Jurkat, Clone E6-1 (cell line): ENCODE data around the gene CELF4.

Source experiments
- DNase-seq: peaks from one replicate; pipeline ENCODE4 v3.0.0-alpha.2; 2011; ENCODE audit warnings: low read depth, low spot score
- H3K4me3 ChIP-seq: 2 replicates; pipeline ENCODE4 v1.5.1; 2011; ENCODE audit warnings: mild to moderate bottlenecking, low read length, control low read depth, moderate library complexity

The CELF4 gene

GRCh38 chr18:37435150-37435867, 130.3 kb downstream of the CELF4 start:
- no peak overlapping the region for H3K4me3 ChIP-seq
- DNase-seq: no peak

GRCh38 chr18:37434161-37434860, 131.3 kb downstream of the CELF4 start:
- H3K4me3 ChIP-seq: no peak overlapping the region
- no peak for DNase-seq

GRCh38 chr18:37432436-37433195, 133.0 kb downstream of the CELF4 start:
- DNase-seq: peak; percentile 41
- H3K4me3 ChIP-seq: no peak overlapping the region

- H3K4me3 ChIP-seq: no peak overlapping the region
- peak; percentile 59 for DNase-seq
Observed at GRCh38 chr18:37430357-37431076, 135.1 kb downstream of the CELF4 start.

- peak; percentile 70 for DNase-seq
Observed at GRCh38 chr18:37429791-37430190, 135.8 kb downstream of the CELF4 start.

GRCh38 chr18:37428288-37428974, 137.2 kb downstream of the CELF4 start:
- DNase-seq: peak; percentile 56
- H3K4me3 ChIP-seq: no peak overlapping the region

More at GRCh38 chr18:37429791-37430190, 135.8 kb downstream of the CELF4 start:
- H3K4me3 ChIP-seq: no peak overlapping the region

GRCh38 chr18:37426586-37426985, 139.0 kb downstream of the CELF4 start:
- no peak for DNase-seq
- no peak overlapping the region for H3K4me3 ChIP-seq

GRCh38 chr18:37425222-37425621, 140.4 kb downstream of the CELF4 start:
- peak; percentile 89 for DNase-seq
- no peak overlapping the region for H3K4me3 ChIP-seq

- H3K4me3 ChIP-seq: no peak overlapping the region; the same call in none of the 2 replicates
- peak; percentile 51 for DNase-seq
Observed at GRCh38 chr18:37424507-37424906, 141.1 kb downstream of the CELF4 start.

GRCh38 chr18:37422596-37422995, 143.0 kb downstream of the CELF4 start:
- DNase-seq: no peak
- H3K4me3 ChIP-seq: no peak overlapping the region

- H3K4me3 ChIP-seq: no peak overlapping the region
- no peak for DNase-seq
Observed at GRCh38 chr18:37422116-37422515, 143.5 kb downstream of the CELF4 start.

GRCh38 chr18:37421341-37422077, 144.1 kb downstream of the CELF4 start:
- DNase-seq: no peak
- no peak overlapping the region for H3K4me3 ChIP-seq

- DNase-seq: no peak
- no peak overlapping the region for H3K4me3 ChIP-seq
Observed at GRCh38 chr18:37420315-37420880, 145.2 kb downstream of the CELF4 start.

GRCh38 chr18:37419866-37420265, 145.7 kb downstream of the CELF4 start:
- H3K4me3 ChIP-seq: no peak overlapping the region

GRCh38 chr18:37419315-37419714, 146.3 kb downstream of the CELF4 start:
- no peak for DNase-seq
- H3K4me3 ChIP-seq: no peak overlapping the region

More at GRCh38 chr18:37419866-37420265, 145.7 kb downstream of the CELF4 start:
- DNase-seq: no peak

GRCh38 chr18:37414816-37415215, 150.8 kb downstream of the CELF4 start:
- no peak for DNase-seq
- no peak overlapping the region for H3K4me3 ChIP-seq

GRCh38 chr18:37412829-37413228, 152.8 kb downstream of the CELF4 start:
- no peak for DNase-seq
- H3K4me3 ChIP-seq: no peak overlapping the region

- H3K4me3 ChIP-seq: no peak overlapping the region
- no peak for DNase-seq
Observed at GRCh38 chr18:37412333-37412732, 153.3 kb downstream of the CELF4 start.
